HG03060 (cell line): ENCODE measurements around the gene BCL11A.
"Not testable (repeated sequence)": the region's sequence is repeated elsewhere in the genome, so short reads cannot be mapped to it uniquely, and the experiment has no call there.

Experiments
- ATAC-seq: cut with Tn5 transposase; IDR thresholded peaks from one replicate; pipeline ENCODE4 v1.9.1; 2021; ENCODE audit warnings: low read depth, moderate number of reproducible peaks; ENCODE audit not compliant: unreplicated experiment

BCL11A gene

GRCh38 chr2:60440767-60441163, 112.7 kb downstream of the BCL11A start:
- ATAC-seq = no peak

GRCh38 chr2:60440079-60440766, 113.2 kb downstream of the BCL11A start:
- ATAC-seq = no peak

GRCh38 chr2:60439219-60439974, 114.1 kb downstream of the BCL11A start:
- peak; percentile 98 for ATAC-seq

- no peak for ATAC-seq
Observed at GRCh38 chr2:60438653-60439052, 114.8 kb downstream of the BCL11A start.

GRCh38 chr2:60438131-60438530, 115.3 kb downstream of the BCL11A start:
- no peak for ATAC-seq

- ATAC-seq = no peak
Observed at GRCh38 chr2:60437080-60437696, 116.3 kb downstream of the BCL11A start.

GRCh38 chr2:60433018-60433596, 120.3 kb downstream of the BCL11A start:
- ATAC-seq = no peak

- ATAC-seq = no peak
Observed at GRCh38 chr2:60432035-60432601, 121.3 kb downstream of the BCL11A start.

- no peak for ATAC-seq
Observed at GRCh38 chr2:60429681-60430080, 123.8 kb downstream of the BCL11A start.

- no peak for ATAC-seq
Observed at GRCh38 chr2:60426880-60427279, 126.6 kb downstream of the BCL11A start.

GRCh38 chr2:60426341-60426740, 127.1 kb downstream of the BCL11A start:
- ATAC-seq = no peak

- ATAC-seq = no peak
Observed at GRCh38 chr2:60424233-60424632, 129.2 kb downstream of the BCL11A start.

GRCh38 chr2:60423505-60423904, 129.9 kb downstream of the BCL11A start:
- no peak for ATAC-seq

- ATAC-seq = no peak
Observed at GRCh38 chr2:60422826-60423483, 130.5 kb downstream of the BCL11A start.

- ATAC-seq = not testable (repeated sequence)
Observed at GRCh38 chr2:60417210-60417609, 136.2 kb downstream of the BCL11A start.

GRCh38 chr2:60416221-60417008, 137.0 kb downstream of the BCL11A start:
- no peak for ATAC-seq

- ATAC-seq = no peak
Observed at GRCh38 chr2:60415814-60416213, 137.6 kb downstream of the BCL11A start.

GRCh38 chr2:60414495-60415138, 138.8 kb downstream of the BCL11A start:
- no peak for ATAC-seq

- no peak for ATAC-seq
Observed at GRCh38 chr2:60413814-60414168, 139.7 kb downstream of the BCL11A start.
